Endodermal cell (in vitro differentiated cells): ENCODE measurements around the gene RIMBP2. TPM values are rescaled to one million over a fixed set of nuclear protein-coding genes. Genes with fewer than 3 reads are reported as not detected.

Experiments used
- DNase-seq: peaks from one replicate; pipeline ENCODE4 v3.0.0-alpha.2; 2017
- H3K27ac ChIP-seq: 2 replicates; pipeline ENCODE4 v1.5.1; 2013; ENCODE audit warnings: mild to moderate bottlenecking, low read depth, low read length, moderate library complexity
- H3K27me3 ChIP-seq: 2 replicates; pipeline ENCODE4 v1.6.1; 2013; ENCODE audit warnings: mild to moderate bottlenecking, low read length, moderate library complexity; ENCODE audit not compliant: insufficient read depth, control insufficient read depth, poor library complexity, severe bottlenecking
- H3K36me3 ChIP-seq: 2 replicates; pipeline ENCODE4 v1.7.0; 2013; ENCODE audit warnings: mild to moderate bottlenecking, low read length, moderate library complexity; ENCODE audit not compliant: control insufficient read depth, insufficient read depth
- H3K4me1 ChIP-seq: one replicate; pipeline ENCODE4 v1.7.0; 2013; ENCODE audit warnings: low read length; ENCODE audit not compliant: control insufficient read depth, insufficient read depth
- H3K4me3 ChIP-seq: 2 replicates; pipeline ENCODE4 v1.5.1; 2013; ENCODE audit warnings: mild to moderate bottlenecking, low read length, moderate library complexity
- H3K9ac ChIP-seq: 2 replicates; pipeline ENCODE4 v1.6.1; 2013; ENCODE audit warnings: mild to moderate bottlenecking, low read length, moderate library complexity; ENCODE audit not compliant: poor library complexity, severe bottlenecking; ENCODE audit errors: extremely low read depth
- H3K9me3 ChIP-seq: 2 replicates; pipeline ENCODE4 v1.6.1; 2013; ENCODE audit warnings: mild to moderate bottlenecking, low read length, moderate library complexity; ENCODE audit not compliant: control insufficient read depth
- H3K27ac Mint-ChIP-seq: 2 replicates; pipeline ENCODE4 v1.8.0; 2020; ENCODE audit warnings: mixed read lengths
- H3K27me3 Mint-ChIP-seq: 2 replicates; pipeline ENCODE4 v1.8.0; 2021; ENCODE audit warnings: mild to moderate bottlenecking, mixed read lengths; ENCODE audit not compliant: insufficient read depth
- H3K36me3 Mint-ChIP-seq: 2 replicates; pipeline ENCODE4 v1.8.0; 2020; ENCODE audit warnings: low read depth, mixed read lengths
- H3K4me1 Mint-ChIP-seq: 2 replicates; pipeline ENCODE4 v1.8.0; 2020; ENCODE audit warnings: mixed read lengths
- H3K4me3 Mint-ChIP-seq: 2 replicates; pipeline ENCODE4 v1.8.0; 2020; ENCODE audit warnings: mild to moderate bottlenecking, moderate library complexity, mixed read lengths
- H3K9me3 Mint-ChIP-seq: 2 replicates; pipeline ENCODE4 v1.8.0; 2020; ENCODE audit warnings: mild to moderate bottlenecking, mixed read lengths
- WGBS, 2 experiments: methylation state at CpG; one replicate each; pipeline versions ENCODE4 v1.1.5 to v1.1.7; 2013; ENCODE audit warnings: missing lambda C conversion rate in 2 of 2, mixed read lengths in 1 of 2; ENCODE audit not compliant: insufficient coverage in 1 of 2, insufficient read length in 1 of 2; 5-methylcytosine and 5-hydroxymethylcytosine counted together
- total RNA-seq, 2 donors: library from RNA; stranded (reverse); fragmentation: NEBNext Ultra II Directional in 1 of 2; extraction: Animal tissue kit (Norgen Biotek cat#: 25700) in 1 of 2; gene quantifications; 2 replicates in 1 of 2; 3 replicates in 1 of 2; pipeline ENCODE4 v1.2.1, GENCODE V29; 2021
- TF ChIP-seq, protein P1 (sequence below): fragments of 200-600 bp; sonication (generic); conservative IDR thresholded peaks from 2 replicates; pipeline ENCODE4 v1.5.0; 2021; ENCODE audit warnings: antibody characterized with exemption, mild to moderate bottlenecking

Gene RIMBP2
- total RNA-seq, 2 donors from 2014 or later: 0.13 to 3.4 TPM

- H3K36me3 ChIP-seq: no peaks in the 10 kb centered on the region
- H3K27ac ChIP-seq: no peak overlapping the region
- no peak overlapping the region for H3K9ac ChIP-seq
- H3K9me3 ChIP-seq: no peaks in the 10 kb centered on the region
- Mint-ChIP-seq H3K4me1 (no peaks in the 10 kb centered on the region), H3K36me3 (no peaks in the 10 kb centered on the region), H3K27me3 (no peaks in the 10 kb centered on the region), H3K4me3 (no peak overlapping the region), H3K27ac (no peak overlapping the region), H3K9me3 (no peaks in the 10 kb centered on the region)
- H3K27me3 ChIP-seq: peaks cover 6% of the 10 kb centered on the region
- no peaks in the 10 kb centered on the region for H3K4me1 ChIP-seq
- DNase-seq: no peak
- TF ChIP-seq, protein P1, sequence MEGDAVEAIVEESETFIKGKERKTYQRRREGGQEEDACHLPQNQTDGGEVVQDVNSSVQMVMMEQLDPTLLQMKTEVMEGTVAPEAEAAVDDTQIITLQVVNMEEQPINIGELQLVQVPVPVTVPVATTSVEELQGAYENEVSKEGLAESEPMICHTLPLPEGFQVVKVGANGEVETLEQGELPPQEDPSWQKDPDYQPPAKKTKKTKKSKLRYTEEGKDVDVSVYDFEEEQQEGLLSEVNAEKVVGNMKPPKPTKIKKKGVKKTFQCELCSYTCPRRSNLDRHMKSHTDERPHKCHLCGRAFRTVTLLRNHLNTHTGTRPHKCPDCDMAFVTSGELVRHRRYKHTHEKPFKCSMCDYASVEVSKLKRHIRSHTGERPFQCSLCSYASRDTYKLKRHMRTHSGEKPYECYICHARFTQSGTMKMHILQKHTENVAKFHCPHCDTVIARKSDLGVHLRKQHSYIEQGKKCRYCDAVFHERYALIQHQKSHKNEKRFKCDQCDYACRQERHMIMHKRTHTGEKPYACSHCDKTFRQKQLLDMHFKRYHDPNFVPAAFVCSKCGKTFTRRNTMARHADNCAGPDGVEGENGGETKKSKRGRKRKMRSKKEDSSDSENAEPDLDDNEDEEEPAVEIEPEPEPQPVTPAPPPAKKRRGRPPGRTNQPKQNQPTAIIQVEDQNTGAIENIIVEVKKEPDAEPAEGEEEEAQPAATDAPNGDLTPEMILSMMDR: no peak
- no peak overlapping the region for H3K4me3 ChIP-seq
Measured at GRCh38 chr12:130530429-130530828, 185.7 kb downstream of the RIMBP2 start.

GRCh38 chr12:130529781-130530180 lies 186.3 kb downstream of the RIMBP2 start:
- Mint-ChIP-seq H3K36me3 (no peaks in the 10 kb centered on the region), H3K27ac (no peak overlapping the region), H3K27me3 (peaks cover 2% of the 10 kb centered on the region), H3K4me3 (no peak overlapping the region), H3K4me1 (no peaks in the 10 kb centered on the region), H3K9me3 (no peaks in the 10 kb centered on the region)
- 94% methylated on average over 2 to 4 of the region's 4 CpGs for WGBS, 2 experiments
- Histone ChIP-seq H3K4me1 (no peaks in the 10 kb centered on the region), H3K36me3 (no peaks in the 10 kb centered on the region), H3K27me3 (peaks cover 6% of the 10 kb centered on the region), H3K9ac (no peak overlapping the region), H3K4me3 (no peak overlapping the region), H3K9me3 (no peaks in the 10 kb centered on the region), H3K27ac (no peak overlapping the region)
- TF ChIP-seq, protein P1: no peak
- DNase-seq: no peak

- Histone ChIP-seq H3K4me3 (no peak overlapping the region), H3K4me1 (no peaks in the 10 kb centered on the region), H3K9ac (no peak overlapping the region), H3K27ac (no peak overlapping the region), H3K36me3 (no peaks in the 10 kb centered on the region), H3K27me3 (peaks cover 6% of the 10 kb centered on the region), H3K9me3 (no peaks in the 10 kb centered on the region)
- DNase-seq: no peak
- H3K4me3 Mint-ChIP-seq: no peak overlapping the region
- no peaks in the 10 kb centered on the region for H3K36me3 Mint-ChIP-seq
- H3K27ac Mint-ChIP-seq: no peak overlapping the region
- 46 to 63% methylated on average over 1 to 2 of the region's 2 CpGs for WGBS, 2 experiments
- peaks cover 4% of the 10 kb centered on the region for H3K27me3 Mint-ChIP-seq
- TF ChIP-seq, protein P1: no peak
- no peaks in the 10 kb centered on the region for H3K4me1 Mint-ChIP-seq
- H3K9me3 Mint-ChIP-seq: no peaks in the 10 kb centered on the region
Measured at GRCh38 chr12:130527239-130527638, 188.9 kb downstream of the RIMBP2 start.
